Liver (tissue), 9 donors: Measurements from ENCODE around the gene OR2J3. TPM values are rescaled to one million over a fixed set of nuclear protein-coding genes. Genes with fewer than 3 reads are reported as not detected.
"Not testable (repeated sequence)": the region's sequence is repeated elsewhere in the genome, so short reads cannot be mapped to it uniquely, and the experiment has no call there.

Experiments used
- DNase-seq: peaks from one replicate; pipeline ENCODE4 v3.0.0-alpha.2; 2017; ENCODE audit warnings: low spot score
- H3K27ac ChIP-seq, 2 donors: one replicate each; pipeline ENCODE4 v1.7.0; 2013; ENCODE audit warnings: inconsistent platforms in 2 of 2, low read length in 2 of 2, control low read depth in 1 of 2, low read depth in 1 of 2, mild to moderate bottlenecking in 1 of 2
- H3K27me3 ChIP-seq, 4 donors: one replicate each; pipeline versions ENCODE4 v1.6.1 to v1.7.0; 2013; ENCODE audit warnings: low read length in 3 of 4, inconsistent platforms in 1 of 4, mild to moderate bottlenecking in 1 of 4, moderate library complexity in 1 of 4; ENCODE audit not compliant: control insufficient read depth in 4 of 4, insufficient read depth in 4 of 4
- H3K36me3 ChIP-seq, 4 donors: one replicate each; pipeline versions ENCODE4 v1.6.1 to v1.7.0; 2013; ENCODE audit warnings: low read length in 3 of 4, mild to moderate bottlenecking in 3 of 4, low read depth in 1 of 4, moderate library complexity in 1 of 4; ENCODE audit not compliant: control insufficient read depth in 4 of 4, insufficient read depth in 3 of 4
- H3K4me1 ChIP-seq, 4 donors: one replicate each; pipeline versions ENCODE4 v1.6.1 to v1.7.0; 2013; ENCODE audit warnings: low read length in 3 of 4, mild to moderate bottlenecking in 3 of 4, moderate library complexity in 1 of 4; ENCODE audit not compliant: control insufficient read depth in 4 of 4, insufficient read depth in 4 of 4
- H3K4me3 ChIP-seq, 3 donors: one replicate each; pipeline versions ENCODE4 v1.6.1 to v1.7.0; 2013; ENCODE audit warnings: low read length in 3 of 3, control low read depth in 1 of 3, low read depth in 1 of 3, mild to moderate bottlenecking in 1 of 3
- H3K9ac ChIP-seq, 2 donors: one replicate each; pipeline ENCODE4 v1.7.0; 2013; ENCODE audit warnings: low read length in 2 of 2, mild to moderate bottlenecking in 2 of 2, moderate library complexity in 2 of 2, control low read depth in 1 of 2, low read depth in 1 of 2
- H3K9me3 ChIP-seq, 4 donors: one replicate each; pipeline versions ENCODE4 v1.6.1 to v1.7.0; 2013; ENCODE audit warnings: low read length in 3 of 4; ENCODE audit not compliant: control insufficient read depth in 4 of 4
- FOXA1 ChIP-seq: IDR thresholded peaks from 2 replicates; pipeline ENCODE4 v1.6.1; 2016; ENCODE audit warnings: antibody characterized with exemption
- WGBS: extraction: QIAGEN DNeasy Blood & Tissue Kit; methylation state at CpG from one replicate; pipeline ENCODE4 v1.1.7; 2013; 5-methylcytosine and 5-hydroxymethylcytosine counted together
- polyA plus RNA-seq, 2 donors: library from polyadenylated mRNA; stranded (reverse) in 1 of 2; unstranded in 1 of 2; fragments of 200-250 nt in 1 of 2; fragments of >200 nt in 1 of 2; fragmentation: Nextera tagmentation in 1 of 2; extraction: Ambion mirVana in 1 of 2; gene quantifications; one replicate each; pipeline versions ENCODE4 v1.2.1 to v1.2.3, GENCODE V29; 2013 to 2015
- total RNA-seq, 2 donors: library from RNA; depleted of rRNA; stranded (reverse); fragments of >200 nt; gene quantifications; one replicate each; pipeline ENCODE4 v1.2.3, GENCODE V29; 2014
- donor health status: healthy.
- donor health status: healthy.
- donor health status: healthy.
- donor health status: healthy.
- donor health status: healthy.

Gene OR2J3
- total and polyA plus RNA-seq, 4 donors, result 0.14 TPM; not detected in 3

DNA sequence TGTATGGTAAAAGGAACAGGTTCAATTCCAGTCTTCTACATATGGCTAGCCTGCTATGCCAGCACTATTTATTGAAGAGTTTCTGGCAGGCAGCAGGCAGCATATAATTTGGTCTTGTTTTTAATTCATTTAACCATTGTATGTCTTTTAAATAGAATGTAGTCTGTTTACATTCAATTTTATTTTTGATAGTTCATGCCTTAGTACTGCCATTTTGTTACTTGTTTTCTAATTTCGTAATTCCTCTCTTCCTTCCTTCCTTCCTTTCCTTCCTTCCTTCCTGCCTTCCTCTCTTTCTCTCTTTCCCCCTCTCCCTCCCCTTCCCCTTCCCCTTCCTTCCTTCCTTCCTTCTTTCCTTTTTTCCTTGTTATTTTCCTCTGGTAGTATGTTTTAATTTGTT lies 45.2 kb downstream of the OR2J3 start:
- TF ChIP-seq FOXA1, result no peak
- Histone ChIP-seq H3K27me3 (no peaks in the 10 kb centered on the region), H3K36me3 (no peaks in the 10 kb centered on the region), H3K9me3 (no peaks in the 10 kb centered on the region), H3K9ac (no peak overlapping the region), H3K4me1 (no peaks in the 10 kb centered on the region), H3K27ac (no peak overlapping the region), H3K4me3 (no peak overlapping the region)
- DNase-seq, result no peak
- 69% methylated on average over 1 of the region's 1 CpG for WGBS

DNA sequence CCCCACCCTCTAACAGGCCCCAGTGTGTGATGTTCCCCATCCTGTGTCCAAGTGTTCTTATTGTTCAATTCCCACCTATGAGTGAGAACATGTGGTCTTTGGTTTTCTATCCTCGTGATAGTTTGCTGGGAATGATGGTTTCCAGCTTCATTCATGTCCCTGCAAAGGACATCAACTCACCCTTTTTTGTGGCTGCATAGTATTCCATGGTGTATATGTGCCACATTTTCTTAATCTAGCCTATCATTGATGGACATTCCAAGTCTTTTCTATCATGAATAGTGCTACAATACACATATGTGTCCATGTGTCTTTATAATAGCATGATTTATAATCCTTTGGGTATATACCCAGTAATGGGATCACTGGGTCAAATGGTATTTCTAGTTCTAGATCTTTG lies 47.3 kb downstream of the OR2J3 start:
- not testable (repeated sequence) for H3K27me3 ChIP-seq, H3K4me1 ChIP-seq, H3K4me3 ChIP-seq, DNase-seq, H3K9ac ChIP-seq, H3K9me3 ChIP-seq, H3K27ac ChIP-seq, H3K36me3 ChIP-seq
- WGBS, result 28% methylated on average over 1 of the region's 1 CpG

- 93% methylated on average over 20 of the region's 29 CpGs for WGBS
- not testable (repeated sequence) for H3K27me3 ChIP-seq, H3K4me1 ChIP-seq, H3K27ac ChIP-seq, DNase-seq, H3K4me3 ChIP-seq, H3K36me3 ChIP-seq, H3K9me3 ChIP-seq, H3K9ac ChIP-seq
These were observed 52.1 kb downstream of the OR2J3 start for GRCh38 chr6:29159922-29160321.

Other genes starting within 250 kb of the OR2J3 start
- 10 to 100 TPM; 27.3 to 63.3 TPM for gene TRIM27, start 184.1 kb upstream of the OR2J3 start, total RNA-seq
- 10 to 100 TPM; 19.6 to 37.7 TPM for gene TRIM27, start 184.1 kb upstream of the OR2J3 start, polyA plus RNA-seq
- 1 to 10 TPM in 1 of 2 donors, under 1 TPM in 1; 0.42 to 1.1 TPM for gene ZNF311, start 102.7 kb upstream of the OR2J3 start, total RNA-seq
- gene ZNF311, start 102.7 kb upstream of the OR2J3 start, polyA plus RNA-seq, result under 1 TPM; 0.19 to 0.31 TPM
- not detected for gene OR2W1, start 62.9 kb upstream of the OR2J3 start, total RNA-seq
- not detected for gene OR2W1, start 62.9 kb upstream of the OR2J3 start, polyA plus RNA-seq
- not detected for gene OR2B3, start 20.7 kb upstream of the OR2J3 start, total RNA-seq
- gene OR2B3, start 20.7 kb upstream of the OR2J3 start, polyA plus RNA-seq, result not detected
- not detected for gene OR2J1, start 8.6 kb upstream of the OR2J3 start, total RNA-seq
- not detected for gene OR2J1, start 8.6 kb upstream of the OR2J3 start, polyA plus RNA-seq
- gene OR2J2, start 62.8 kb downstream of the OR2J3 start, total RNA-seq, result not detected
- gene OR2J2, start 62.8 kb downstream of the OR2J3 start, polyA plus RNA-seq, result not detected
- gene OR14J1, start 193.6 kb downstream of the OR2J3 start, total RNA-seq, result not detected
- not detected for gene OR14J1, start 193.6 kb downstream of the OR2J3 start, polyA plus RNA-seq